T47D (cell line): ENCODE measurements around the gene NSFL1C.
A peak's percentile ranks its signal among the peaks of the same experiment; 100 is the strongest.

Experiments
- DNase-seq, 2 experiments: peaks; one replicate each; pipeline versions ENCODE4 v3.0.0 to v3.0.0-alpha.2; 2011 to 2012; ENCODE audit warnings: low read depth in 1 of 2, low spot score in 1 of 2
- JUND ChIP-seq: IDR thresholded peaks from 2 replicates; pipeline ENCODE4 v1.6.1; 2012; ENCODE audit warnings: low read depth
- in situ Hi-C: cut with HindIII; loops from 2 replicates; pipeline ENCODE4 v1.10.0; 2016; ENCODE audit warnings: low sequenced_read_pairs, low pct_unique_long_range_greater_than_20kb

NSFL1C gene

GRCh38 chr20:1465470-1466210, 1.0 kb downstream of the NSFL1C start:
- TF ChIP-seq JUND = no peak
- in situ Hi-C loops = loop anchor here (25.0 kb wide), 1 partner anchor 153 kb away; no protein-coding TSS in a partner anchor
- no peak for DNase-seq

GRCh38 chr20:1463971-1464570, 2.6 kb downstream of the NSFL1C start:
- no peak for TF ChIP-seq JUND
- in situ Hi-C loops = loop anchor here (25.0 kb wide), 1 partner anchor 152 kb away; no protein-coding TSS in a partner anchor
- no peak for DNase-seq

- in situ Hi-C loops = loop anchor here (25.0 kb wide), 1 partner anchor 151 kb away; no protein-coding TSS in a partner anchor
- TF ChIP-seq JUND = no peak
Observed at GRCh38 chr20:1462834-1463233, 3.8 kb downstream of the NSFL1C start.

GRCh38 chr20:1462001-1462400, 4.6 kb downstream of the NSFL1C start:
- in situ Hi-C loops = loop anchor here (25.0 kb wide), 1 partner anchor 150 kb away; no protein-coding TSS in a partner anchor
- no peak for TF ChIP-seq JUND
- no peak for DNase-seq

More at GRCh38 chr20:1462834-1463233, 3.8 kb downstream of the NSFL1C start:
- DNase-seq = no peak

- TF ChIP-seq JUND = no peak
- in situ Hi-C loops = loop anchor here (25.0 kb wide), 1 partner anchor 148 kb away; no protein-coding TSS in a partner anchor
Observed at GRCh38 chr20:1460275-1460674, 6.4 kb downstream of the NSFL1C start.

GRCh38 chr20:1457992-1458391, 8.7 kb downstream of the NSFL1C start:
- DNase-seq = no peak
- TF ChIP-seq JUND = no peak
- in situ Hi-C loops = loop anchor here (25.0 kb wide), 1 partner anchor 146 kb away; no protein-coding TSS in a partner anchor

More at GRCh38 chr20:1460275-1460674, 6.4 kb downstream of the NSFL1C start:
- no peak for DNase-seq

- DNase-seq = no peak
- no peak for TF ChIP-seq JUND
- in situ Hi-C loops = loop anchor here (25.0 kb wide), 1 partner anchor 144 kb away; no protein-coding TSS in a partner anchor
Observed at GRCh38 chr20:1456300-1456699, 10.3 kb downstream of the NSFL1C start.

GRCh38 chr20:1450926-1451491, 15.6 kb downstream of the NSFL1C start:
- TF ChIP-seq JUND = no peak
- peak in 1 of 2 experiments; percentile 23 for DNase-seq
- in situ Hi-C loops = loop anchor here (25.0 kb wide), 1 partner anchor 139 kb away; no protein-coding TSS in a partner anchor

GRCh38 chr20:1449370-1449769, 17.3 kb downstream of the NSFL1C start:
- no peak for DNase-seq
- in situ Hi-C loops = no loop called here
- no peak for TF ChIP-seq JUND

- no peak for TF ChIP-seq JUND
- DNase-seq = no peak
- in situ Hi-C loops = no loop called here
Observed at GRCh38 chr20:1448081-1448620, 18.5 kb downstream of the NSFL1C start.

- TF ChIP-seq JUND = no peak
- in situ Hi-C loops = no loop called here
- DNase-seq = no peak
Observed at GRCh38 chr20:1446536-1446935, 20.1 kb downstream of the NSFL1C start.

- in situ Hi-C loops = no loop called here
- TF ChIP-seq JUND = no peak
- DNase-seq = no peak
Observed at GRCh38 chr20:1443085-1443484, 23.6 kb downstream of the NSFL1C start.
